ENCODE measurements around the gene OVCH1. TPM values are rescaled to one million over a fixed set of nuclear protein-coding genes. Genes with fewer than 3 reads are reported as not detected.
A peak's percentile ranks its signal among the peaks of the same experiment; 100 is the strongest.

The OVCH1 gene
- total and polyA plus RNA-seq, 10 donors, result 0.03 to 5.7 (median 2.4) TPM

DNA sequence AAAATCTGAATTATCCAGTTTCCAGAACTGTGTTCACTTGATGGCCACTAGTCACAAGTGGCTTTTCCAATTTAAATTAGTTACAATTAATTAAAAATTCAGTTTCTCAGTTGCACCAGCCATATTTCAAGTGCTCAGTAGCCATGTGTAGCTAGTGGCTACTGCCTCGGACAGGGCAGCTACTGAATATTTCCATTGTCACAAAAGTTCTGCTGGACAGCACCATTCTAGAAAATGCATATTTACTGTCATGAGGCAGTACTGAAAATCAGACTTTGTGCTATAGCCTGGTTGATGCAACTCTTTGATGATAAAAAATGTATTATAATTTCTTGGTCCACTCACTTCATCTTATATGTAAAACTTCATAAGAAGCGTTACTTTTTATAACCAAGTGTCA lies 11.5 kb upstream of the OVCH1 start:
- H3K27ac ChIP-seq, result no peak overlapping the region
- H3K27me3 ChIP-seq (replicated peaks in 1 of 7), result peaks cover 0 to 3% (median 0%) of the 10 kb centered on the region in 7 donors
- intact Hi-C loops (cut with DNase I; ENCODE audit: low total_unique reads), result no loop called here
- DNase-seq, result no peak
- TF ChIP-seq POLR2AphosphoS5 (IDR thresholded peaks at IDR 0.05) (no peak), POLR2A (IDR thresholded peaks at IDR 0.05) (no peak)
- TF ChIP-seq, protein P1, sequence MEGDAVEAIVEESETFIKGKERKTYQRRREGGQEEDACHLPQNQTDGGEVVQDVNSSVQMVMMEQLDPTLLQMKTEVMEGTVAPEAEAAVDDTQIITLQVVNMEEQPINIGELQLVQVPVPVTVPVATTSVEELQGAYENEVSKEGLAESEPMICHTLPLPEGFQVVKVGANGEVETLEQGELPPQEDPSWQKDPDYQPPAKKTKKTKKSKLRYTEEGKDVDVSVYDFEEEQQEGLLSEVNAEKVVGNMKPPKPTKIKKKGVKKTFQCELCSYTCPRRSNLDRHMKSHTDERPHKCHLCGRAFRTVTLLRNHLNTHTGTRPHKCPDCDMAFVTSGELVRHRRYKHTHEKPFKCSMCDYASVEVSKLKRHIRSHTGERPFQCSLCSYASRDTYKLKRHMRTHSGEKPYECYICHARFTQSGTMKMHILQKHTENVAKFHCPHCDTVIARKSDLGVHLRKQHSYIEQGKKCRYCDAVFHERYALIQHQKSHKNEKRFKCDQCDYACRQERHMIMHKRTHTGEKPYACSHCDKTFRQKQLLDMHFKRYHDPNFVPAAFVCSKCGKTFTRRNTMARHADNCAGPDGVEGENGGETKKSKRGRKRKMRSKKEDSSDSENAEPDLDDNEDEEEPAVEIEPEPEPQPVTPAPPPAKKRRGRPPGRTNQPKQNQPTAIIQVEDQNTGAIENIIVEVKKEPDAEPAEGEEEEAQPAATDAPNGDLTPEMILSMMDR (IDR thresholded peaks at IDR 0.05 in 8 of 11, conservative IDR thresholded peaks at IDR 0.05 in 3 of 11), result no peak
- H3K4me1 ChIP-seq, result peaks cover 0 to 10% (median 0%) of the 10 kb centered on the region in 6 donors
- 88 to 98% (median 90%) methylated on average over 2 of the region's 2 CpGs for WGBS, 5 donors
- H3K9me3 ChIP-seq, result no peaks in the 10 kb centered on the region
- no peak overlapping the region for H3K4me3 ChIP-seq
- peaks cover 0 to 42% (median 6%) of the 10 kb centered on the region in 6 donors for H3K36me3 ChIP-seq

DNA sequence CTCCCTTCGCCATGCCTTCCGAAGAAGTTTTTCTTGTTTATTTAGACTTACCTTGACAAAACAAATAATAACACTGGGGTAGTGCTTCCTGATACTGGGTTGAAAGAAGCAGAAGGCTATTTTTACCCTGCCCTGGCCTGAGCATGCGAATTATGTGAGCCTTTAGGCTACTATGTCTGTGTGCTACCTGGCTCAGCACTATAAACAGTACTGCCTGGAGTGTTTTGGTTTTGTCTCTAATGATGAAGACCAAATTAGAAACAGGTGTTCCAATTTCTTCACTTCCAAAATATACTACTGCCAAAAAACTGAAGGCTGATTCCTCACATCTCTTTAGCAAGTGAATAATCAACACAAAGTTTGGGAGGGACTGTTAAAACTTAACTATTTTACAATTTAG lies 7.6 kb upstream of the OVCH1 start:
- peaks cover 0 to 3% (median 0%) of the 10 kb centered on the region in 7 donors for H3K27me3 ChIP-seq (replicated peaks in 1 of 7)
- no peak overlapping the region for H3K4me3 ChIP-seq
- intact Hi-C loops (cut with DNase I; ENCODE audit: low total_unique reads), result no loop called here
- TF ChIP-seq POLR2AphosphoS5 (IDR thresholded peaks at IDR 0.05) (no peak), POLR2A (IDR thresholded peaks at IDR 0.05) (no peak)
- TF ChIP-seq, protein P1 (IDR thresholded peaks at IDR 0.05 in 8 of 11, conservative IDR thresholded peaks at IDR 0.05 in 3 of 11), result no peak
- DNase-seq, result no peak
- H3K36me3 ChIP-seq, result peaks cover 0 to 50% (median 3%) of the 10 kb centered on the region in 6 donors
- WGBS, 5 donors, result 77 to 91% (median 89%) methylated on average over 3 of the region's 3 CpGs
- H3K27ac ChIP-seq, result no peak overlapping the region
- H3K4me1 ChIP-seq, result peaks cover 0 to 10% (median 0%) of the 10 kb centered on the region in 6 donors
- no peaks in the 10 kb centered on the region for H3K9me3 ChIP-seq

DNA sequence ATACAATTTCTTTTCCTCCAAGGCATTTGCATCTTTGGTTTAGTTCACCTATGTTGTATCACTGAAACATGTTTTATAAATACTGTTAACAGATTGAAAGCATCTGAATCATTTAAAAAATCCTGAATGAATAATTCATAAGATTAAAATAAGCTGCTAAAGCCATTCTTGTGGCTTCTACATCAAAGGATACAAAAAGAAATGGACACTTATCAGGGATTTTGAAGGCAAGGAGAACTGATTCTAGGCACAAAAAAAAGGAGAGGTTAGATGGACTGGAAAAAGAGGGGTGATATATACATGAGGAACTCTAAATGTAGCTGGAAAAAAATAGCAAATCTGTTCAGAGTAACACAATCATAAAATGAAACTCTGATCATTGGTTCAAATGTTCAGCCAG lies 5.8 kb upstream of the OVCH1 start:
- H3K4me3 ChIP-seq, result no peak overlapping the region
- peaks cover 0 to 43% (median 3%) of the 10 kb centered on the region in 6 donors for H3K36me3 ChIP-seq
- peaks cover 0 to 3% (median 0%) of the 10 kb centered on the region in 7 donors for H3K27me3 ChIP-seq (replicated peaks in 1 of 7)
- DNase-seq, result no peak
- H3K27ac ChIP-seq, result no peak overlapping the region
- intact Hi-C loops (cut with DNase I; ENCODE audit: low total_unique reads), result no loop called here
- TF ChIP-seq, protein P1 (IDR thresholded peaks at IDR 0.05 in 8 of 11, conservative IDR thresholded peaks at IDR 0.05 in 3 of 11), result no peak
- no peak for TF ChIP-seq POLR2A (IDR thresholded peaks at IDR 0.05)
- no peak for TF ChIP-seq POLR2AphosphoS5 (IDR thresholded peaks at IDR 0.05)
- peaks cover 0 to 2% (median 0%) of the 10 kb centered on the region in 6 donors for H3K4me1 ChIP-seq
- no peaks in the 10 kb centered on the region for H3K9me3 ChIP-seq

DNA sequence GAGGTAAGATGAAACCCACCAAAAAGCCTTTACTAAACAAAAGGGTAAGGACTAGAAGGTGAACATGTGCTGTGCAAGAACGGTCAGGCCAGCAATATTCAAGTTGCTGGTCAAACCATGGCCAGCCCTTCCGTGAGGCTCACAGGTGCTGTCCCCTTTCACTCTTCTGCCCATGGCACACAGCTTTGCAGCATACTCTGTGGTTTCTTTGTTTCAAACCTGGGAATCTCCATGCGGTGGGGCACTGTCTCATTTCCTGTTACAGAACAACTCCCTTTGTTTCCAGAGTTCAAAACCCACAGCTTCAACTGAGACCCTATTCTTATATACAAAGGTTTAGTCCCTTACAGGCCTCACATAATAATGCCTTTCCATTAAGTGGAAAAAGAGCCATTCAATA lies 1.7 kb upstream of the OVCH1 start:
- intact Hi-C loops (cut with DNase I; ENCODE audit: low total_unique reads), result no loop called here
- 80 to 90% (median 88%) methylated on average over 3 of the region's 3 CpGs for WGBS, 5 donors
- Histone ChIP-seq H3K4me3 (no peak overlapping the region), H3K27ac (no peak overlapping the region), H3K36me3 (peaks cover 0 to 19% (median 3%) of the 10 kb centered on the region in 6 donors), H3K4me1 (no peaks in the 10 kb centered on the region), H3K27me3 (replicated peaks in 1 of 7) (no peaks in the 10 kb centered on the region), H3K9me3 (no peaks in the 10 kb centered on the region)
- TF ChIP-seq POLR2A (IDR thresholded peaks at IDR 0.05) (no peak), POLR2AphosphoS5 (IDR thresholded peaks at IDR 0.05) (peak in 1 of 3 donors; percentile 12)
- TF ChIP-seq, protein P1 (IDR thresholded peaks at IDR 0.05 in 8 of 11, conservative IDR thresholded peaks at IDR 0.05 in 3 of 11), result no peak
- no peak for DNase-seq

Measured in spleen (tissue), 11 donors.